Activated T-helper 9 cell treated with anti-CD3 and anti-CD28 coated beads, Interleukin-2, amount 50 U/mL, for 16 hours (primary cell): Measurements from ENCODE around the gene GRN.
"Not testable (repeated sequence)": the region's sequence is repeated elsewhere in the genome, so short reads cannot be mapped to it uniquely, and the experiment has no call there.

Source experiments
- DNase-seq: peaks from one replicate; pipeline ENCODE4 v3.0.0-alpha.2; 2020; ENCODE audit warnings: low read depth

GRN gene

GRCh38 chr17:44321246-44322120, 23.6 kb upstream of the GRN start:
- DNase-seq: no peak

GRCh38 chr17:44322236-44322895, 22.7 kb upstream of the GRN start:
- DNase-seq: no peak

- DNase-seq: no peak
These were observed 21.6 kb upstream of the GRN start for GRCh38 chr17:44323359-44324091.

- DNase-seq: no peak
These were observed 21.0 kb upstream of the GRN start for GRCh38 chr17:44324092-44324570.

GRCh38 chr17:44324571-44325275, 20.4 kb upstream of the GRN start, which contains the start of gene SLC25A39:
Gene SLC25A39 (minus strand): TSS chr17:44324823. CDS start chr17:44323562, 1,261 bp downstream.
- peak; percentile 95 for DNase-seq

GRCh38 chr17:44326861-44327444, 18.1 kb upstream of the GRN start:
- peak; percentile 90 for DNase-seq

GRCh38 chr17:44327715-44328449, 17.2 kb upstream of the GRN start:
- no peak for DNase-seq

- not testable (repeated sequence) for DNase-seq
These were observed 15.6 kb upstream of the GRN start for GRCh38 chr17:44329516-44329915.

GRCh38 chr17:44330263-44330662, 14.8 kb upstream of the GRN start:
- not testable (repeated sequence) for DNase-seq

GRCh38 chr17:44331249-44331760, 13.8 kb upstream of the GRN start:
- peak; percentile 40 for DNase-seq

GRCh38 chr17:44333371-44333770, 11.7 kb upstream of the GRN start:
- no peak for DNase-seq

GRCh38 chr17:44334315-44334714, 10.8 kb upstream of the GRN start:
- DNase-seq: no peak

GRCh38 chr17:44334727-44335126, 10.4 kb upstream of the GRN start:
- DNase-seq: no peak

GRCh38 chr17:44335564-44335963, 9.5 kb upstream of the GRN start:
- no peak for DNase-seq

GRCh38 chr17:44335968-44336367, 9.1 kb upstream of the GRN start:
- DNase-seq: no peak

GRCh38 chr17:44338702-44339101, 6.4 kb upstream of the GRN start:
- no peak for DNase-seq

- not testable (repeated sequence) for DNase-seq
These were observed 4.5 kb upstream of the GRN start for GRCh38 chr17:44340553-44340952.

- no peak for DNase-seq
These were observed 1.4 kb upstream of the GRN start for GRCh38 chr17:44343510-44344209.

- peak; percentile 34 for DNase-seq
These were observed 438 bp downstream of the GRN start for GRCh38 chr17:44345454-44346026.
